Stomach smooth muscle (tissue), 2 donors: ENCODE data around the gene PTGES3.

ENCODE experiments used
- H3K27ac ChIP-seq: one replicate; pipeline ENCODE4 v1.7.0; 2013; ENCODE audit warnings: mild to moderate bottlenecking, low read length, inconsistent platforms
- H3K27me3 ChIP-seq, 2 donors: one replicate each; pipeline ENCODE4 v1.7.0; 2013; ENCODE audit warnings: low read length in 2 of 2; ENCODE audit not compliant: insufficient read depth in 2 of 2, control insufficient read depth in 1 of 2
- H3K36me3 ChIP-seq, 2 donors: one replicate each; pipeline ENCODE4 v1.7.0; 2013; ENCODE audit warnings: low read length in 2 of 2; ENCODE audit not compliant: control insufficient read depth in 2 of 2, insufficient read depth in 2 of 2
- H3K4me1 ChIP-seq: one replicate; pipeline ENCODE4 v1.7.0; 2013; ENCODE audit warnings: low read length; ENCODE audit not compliant: control insufficient read depth, insufficient read depth
- H3K4me3 ChIP-seq, 2 donors: one replicate each; pipeline ENCODE4 v1.7.0; 2013; ENCODE audit warnings: low read length in 2 of 2
- H3K9ac ChIP-seq, 2 donors: one replicate each; pipeline ENCODE4 v1.7.0; 2013; ENCODE audit warnings: low read length in 2 of 2, mild to moderate bottlenecking in 1 of 2
- H3K9me3 ChIP-seq, 2 donors: one replicate each; pipeline ENCODE4 v1.7.0; 2013; ENCODE audit warnings: low read length in 2 of 2; ENCODE audit not compliant: control insufficient read depth in 2 of 2
- donor health status: healthy.
- donor health status: Pancreatic carcinoma.

The PTGES3 gene

GRCh38 chr12:56635806-56636674, 52.0 kb downstream of the PTGES3 start:
- no peaks in the 10 kb centered on the region for H3K9me3 ChIP-seq
- no peaks in the 10 kb centered on the region for H3K27me3 ChIP-seq
- peaks cover 23 to 25% of the 10 kb centered on the region in 2 donors for H3K36me3 ChIP-seq
- H3K4me3 ChIP-seq, result peak overlapping the region; percentile 86 to 88
- peak overlapping the region; percentile 95 for H3K27ac ChIP-seq
- H3K4me1 ChIP-seq, result peaks cover 44% of the 10 kb centered on the region
- H3K9ac ChIP-seq, result peak overlapping the region; percentile 79 to 88

- no peaks in the 10 kb centered on the region for H3K9me3 ChIP-seq
- peak overlapping the region; percentile 79 to 88 for H3K9ac ChIP-seq
- peak overlapping the region; percentile 86 to 88 for H3K4me3 ChIP-seq
- H3K4me1 ChIP-seq, result peaks cover 52% of the 10 kb centered on the region
- H3K36me3 ChIP-seq, result peaks cover 21% of the 10 kb centered on the region in 2 donors
- H3K27ac ChIP-seq, result peak overlapping the region; percentile 95
- H3K27me3 ChIP-seq, result no peaks in the 10 kb centered on the region
These were observed 53.0 kb downstream of the PTGES3 start for GRCh38 chr12:56634837-56635791.

- Histone ChIP-seq H3K9me3 (no peaks in the 10 kb centered on the region), H3K9ac (peak overlapping the region; percentile 79 to 82), H3K36me3 (peaks cover 15 to 16% of the 10 kb centered on the region in 2 donors), H3K4me1 (peaks cover 52% of the 10 kb centered on the region), H3K27me3 (no peaks in the 10 kb centered on the region), H3K27ac (peak overlapping the region; percentile 69), H3K4me3 (peak overlapping the region; percentile 86 to 88)
These were observed 53.7 kb downstream of the PTGES3 start for GRCh38 chr12:56634242-56634836.

- H3K9me3 ChIP-seq, result no peaks in the 10 kb centered on the region
- peaks cover 10 to 11% of the 10 kb centered on the region in 2 donors for H3K36me3 ChIP-seq
- peaks cover 56% of the 10 kb centered on the region for H3K4me1 ChIP-seq
- H3K9ac ChIP-seq, result peak overlapping the region in 1 of 2 donors; percentile 79
- peak overlapping the region; percentile 24 for H3K27ac ChIP-seq
- peak overlapping the region; percentile 86 to 88 for H3K4me3 ChIP-seq
- H3K27me3 ChIP-seq, result no peaks in the 10 kb centered on the region
These were observed 54.4 kb downstream of the PTGES3 start for GRCh38 chr12:56633468-56634241.

GRCh38 chr12:56632701-56633467, 55.2 kb downstream of the PTGES3 start:
- Histone ChIP-seq H3K27ac (peak overlapping the region; percentile 31), H3K27me3 (no peaks in the 10 kb centered on the region), H3K4me1 (peaks cover 60% of the 10 kb centered on the region), H3K36me3 (peaks cover 2 to 3% of the 10 kb centered on the region in 2 donors), H3K9me3 (no peaks in the 10 kb centered on the region), H3K4me3 (peak overlapping the region; percentile 45 to 88), H3K9ac (peak overlapping the region in 1 of 2 donors; percentile 35)

- H3K4me3 ChIP-seq, result peak overlapping the region; percentile 45 to 88
- no peaks in the 10 kb centered on the region for H3K27me3 ChIP-seq
- peaks cover 0 to under 1% of the 10 kb centered on the region in 2 donors for H3K36me3 ChIP-seq
- H3K9ac ChIP-seq, result peak overlapping the region; percentile 35 to 36
- peaks cover 59% of the 10 kb centered on the region for H3K4me1 ChIP-seq
- peak overlapping the region; percentile 31 for H3K27ac ChIP-seq
- no peaks in the 10 kb centered on the region for H3K9me3 ChIP-seq
These were observed 56.0 kb downstream of the PTGES3 start for GRCh38 chr12:56631790-56632700.

GRCh38 chr12:56630180-56630632, 57.9 kb downstream of the PTGES3 start, which contains the start of gene BAZ2A:
Gene BAZ2A, minus strand, starts transcription at chr12:56630326. Its CDS starts 12,796 bp downstream, at chr12:56617530.
- no peaks in the 10 kb centered on the region for H3K9me3 ChIP-seq
- H3K27me3 ChIP-seq, result no peaks in the 10 kb centered on the region
- H3K4me1 ChIP-seq, result peaks cover 46% of the 10 kb centered on the region
- H3K9ac ChIP-seq, result peak within 1 kb of the TSS; percentile 79 to 94
- H3K27ac ChIP-seq, result peak within 1 kb of the TSS; percentile 77
- H3K36me3 ChIP-seq, result peaks cover 0 to 2% of the 10 kb centered on the region in 2 donors
- H3K4me3 ChIP-seq, result peak within 1 kb of the TSS; percentile 90 to 97

- no peaks in the 10 kb centered on the region for H3K9me3 ChIP-seq
- peak overlapping the region; percentile 77 for H3K27ac ChIP-seq
- no peaks in the 10 kb centered on the region for H3K27me3 ChIP-seq
- peaks cover 0 to 2% of the 10 kb centered on the region in 2 donors for H3K36me3 ChIP-seq
- H3K9ac ChIP-seq, result peak overlapping the region; percentile 79 to 94
- H3K4me3 ChIP-seq, result peak overlapping the region; percentile 90 to 97
- H3K4me1 ChIP-seq, result peaks cover 44% of the 10 kb centered on the region
These were observed 58.5 kb downstream of the PTGES3 start for GRCh38 chr12:56629459-56630179.
